Stimulated activated CD8-positive, alpha-beta memory T cell treated with anti-CD3 and anti-CD28 coated beads, Interleukin-15, amount 100 ng/mL, for 4 hours (primary cell): ENCODE results near the gene TUBB3.
A peak's percentile ranks its signal among the peaks of the same experiment; 100 is the strongest.
"Not testable (repeated sequence)": the region's sequence is repeated elsewhere in the genome, so short reads cannot be mapped to it uniquely, and the experiment has no call there.

Experiments
- DNase-seq, 2 donors: peaks; one replicate each; pipeline ENCODE4 v3.0.0-alpha.2; 2020; ENCODE audit warnings: low read depth in 2 of 2

The TUBB3 gene

GRCh38 chr16:89922884-89923639, at the start of gene TUBB3:
Gene TUBB3 (plus strand): TSS chr16:89923342. CDS start chr16:89923402, 60 bp downstream.
- no peak for DNase-seq

GRCh38 chr16:89873972-89874689, 49.0 kb upstream of the TUBB3 start:
- peak; percentile 89 to 92 for DNase-seq

- DNase-seq = not testable (repeated sequence)
Measured at GRCh38 chr16:89879123-89879522, 44.0 kb upstream of the TUBB3 start.

GRCh38 chr16:89880477-89881367, 42.4 kb upstream of the TUBB3 start:
- no peak for DNase-seq

DNA sequence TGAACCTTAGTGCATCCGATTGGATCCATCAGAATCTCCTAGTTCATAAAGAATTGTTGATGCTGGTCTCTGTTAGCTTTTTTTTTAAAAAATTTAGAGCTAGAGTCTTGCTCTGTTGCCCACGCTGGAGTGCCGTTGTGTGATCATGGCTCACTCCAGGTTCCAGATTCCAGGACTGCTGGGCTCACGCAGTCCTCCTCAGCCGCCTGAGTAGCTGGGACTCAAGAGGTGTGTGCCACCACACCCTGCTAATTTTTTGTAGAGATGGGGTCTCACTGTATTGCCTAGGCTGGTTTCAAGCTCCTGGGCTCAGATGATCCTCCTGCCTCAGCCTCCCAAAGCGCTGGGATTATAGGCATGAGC, 41.8 kb upstream of the TUBB3 start:
- DNase-seq = no peak

DNA sequence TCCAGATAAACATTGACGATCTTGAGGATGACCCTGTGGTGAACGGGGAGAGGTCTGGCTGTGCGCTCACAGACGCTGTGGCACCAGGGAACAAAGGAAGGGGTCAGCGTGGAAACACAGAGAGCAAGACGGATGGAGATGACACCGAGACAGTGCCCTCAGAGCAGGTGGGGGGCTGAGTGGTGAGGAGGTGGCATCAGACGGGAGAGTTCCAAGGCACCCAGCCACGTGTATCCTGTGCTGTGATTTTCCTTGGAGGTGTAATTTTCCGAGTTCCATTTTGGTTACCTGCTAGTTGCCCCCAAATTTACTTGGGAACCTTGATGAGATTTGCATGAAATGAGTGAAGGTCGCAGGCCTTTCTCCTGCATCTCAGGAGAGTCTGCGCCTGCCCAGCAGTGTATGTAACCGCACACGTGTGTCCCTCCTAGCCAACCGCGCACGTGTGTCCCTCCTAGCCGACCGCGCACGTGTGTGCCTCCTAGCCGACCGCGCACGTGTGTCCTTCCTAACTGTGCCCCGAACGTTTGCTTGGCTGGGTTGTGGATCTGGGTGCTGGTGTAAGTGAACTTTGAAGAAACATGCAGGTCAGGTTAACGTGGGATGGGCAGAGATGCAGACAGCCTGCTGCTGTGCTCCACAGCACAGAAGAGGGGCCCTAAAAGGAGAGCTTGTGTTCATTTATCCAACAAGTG, 39.6 kb upstream of the TUBB3 start:
- DNase-seq = no peak

DNA sequence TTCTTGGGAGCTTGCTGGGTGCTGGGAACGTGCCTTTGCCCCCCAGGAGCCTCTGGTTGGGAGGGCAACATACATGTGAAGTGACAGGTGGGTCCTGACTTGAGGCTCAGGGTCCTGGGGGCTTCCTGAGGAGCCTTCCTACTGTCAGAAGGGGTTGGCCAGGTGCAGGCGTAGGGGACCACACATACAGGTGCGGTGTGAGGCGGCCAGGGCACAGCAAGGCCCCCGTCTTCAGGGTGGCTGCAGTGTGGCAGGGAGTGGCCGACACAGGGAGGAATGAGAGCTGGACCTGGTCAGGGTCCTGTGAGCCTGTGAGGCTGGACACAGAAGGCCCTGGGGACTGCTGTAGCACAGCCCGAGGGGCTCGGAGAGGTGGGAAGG, 39.1 kb upstream of the TUBB3 start:
- DNase-seq = no peak

GRCh38 chr16:89887243-89887642, 35.9 kb upstream of the TUBB3 start:
- no peak for DNase-seq

GRCh38 chr16:89890200-89890599, 32.9 kb upstream of the TUBB3 start:
- DNase-seq = no peak

DNA sequence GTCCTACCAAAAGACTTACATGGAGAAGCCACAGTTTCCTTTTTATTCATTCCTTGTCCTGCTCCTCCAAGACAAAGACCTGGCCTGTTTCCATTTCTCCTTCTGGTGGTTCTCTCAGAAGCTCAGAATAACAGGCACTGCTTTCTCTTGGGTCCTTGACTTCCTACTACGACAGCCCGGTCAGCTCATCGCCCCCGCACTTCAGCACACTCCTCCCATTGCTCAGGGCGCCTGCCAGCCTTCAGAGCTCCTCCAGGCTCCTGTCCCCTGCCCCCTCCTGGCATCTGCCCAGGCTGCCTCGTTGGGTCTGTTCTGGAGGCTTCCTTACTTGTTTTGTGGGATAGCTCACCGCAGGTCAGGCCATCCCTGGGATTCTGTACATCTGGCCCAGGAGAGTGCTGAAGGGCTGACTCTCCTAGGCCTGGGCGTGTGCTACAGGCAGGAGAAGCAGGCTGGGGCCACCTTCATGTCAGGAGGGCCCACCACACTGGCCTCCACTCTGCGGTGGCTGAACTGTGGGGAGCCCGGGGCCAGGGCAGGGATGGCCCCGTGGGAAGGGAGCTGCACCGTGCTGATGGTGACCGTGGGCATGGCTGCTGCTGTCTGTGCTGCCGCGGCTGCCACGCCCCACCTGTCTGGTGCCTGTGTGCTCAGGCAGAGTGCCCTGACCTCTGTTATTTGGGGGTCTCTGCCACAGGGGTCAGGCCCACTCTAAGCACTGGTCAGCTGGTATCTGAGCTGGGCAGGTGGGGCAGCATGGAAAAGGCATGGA, 32.1 kb upstream of the TUBB3 start:
- no peak for DNase-seq

- no peak for DNase-seq
Measured at GRCh38 chr16:89892055-89892630, 31.0 kb upstream of the TUBB3 start.

GRCh38 chr16:89892635-89893034, 30.5 kb upstream of the TUBB3 start:
- DNase-seq = no peak

- no peak for DNase-seq
Measured at GRCh38 chr16:89893642-89894548, 29.2 kb upstream of the TUBB3 start.

GRCh38 chr16:89895482-89896250, 27.5 kb upstream of the TUBB3 start:
- DNase-seq = no peak

DNA sequence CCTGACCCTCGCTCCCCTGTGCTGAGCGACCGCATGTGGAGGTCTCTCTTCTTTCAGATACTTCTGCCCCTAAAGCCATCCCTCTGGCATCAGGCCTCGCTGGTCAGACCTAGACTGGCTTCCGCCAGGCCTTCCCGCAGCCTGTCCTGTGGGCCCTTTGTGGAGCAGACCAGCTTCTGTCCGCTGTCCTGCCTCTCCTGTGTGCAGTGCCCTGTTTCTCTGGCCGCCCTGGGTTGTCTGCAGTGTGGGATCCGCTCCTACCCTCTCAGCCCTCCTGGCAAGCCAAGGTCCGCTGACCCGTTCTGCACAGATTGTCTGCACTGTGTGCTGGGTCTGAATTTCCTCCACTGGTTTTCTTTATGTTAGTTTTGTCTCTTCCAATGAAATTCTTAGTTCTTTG, 25.9 kb upstream of the TUBB3 start:
- DNase-seq = no peak

- DNase-seq = no peak
Measured at GRCh38 chr16:89898201-89898967, 24.8 kb upstream of the TUBB3 start.

GRCh38 chr16:89899879-89900481, 23.2 kb upstream of the TUBB3 start:
- DNase-seq = no peak

DNA sequence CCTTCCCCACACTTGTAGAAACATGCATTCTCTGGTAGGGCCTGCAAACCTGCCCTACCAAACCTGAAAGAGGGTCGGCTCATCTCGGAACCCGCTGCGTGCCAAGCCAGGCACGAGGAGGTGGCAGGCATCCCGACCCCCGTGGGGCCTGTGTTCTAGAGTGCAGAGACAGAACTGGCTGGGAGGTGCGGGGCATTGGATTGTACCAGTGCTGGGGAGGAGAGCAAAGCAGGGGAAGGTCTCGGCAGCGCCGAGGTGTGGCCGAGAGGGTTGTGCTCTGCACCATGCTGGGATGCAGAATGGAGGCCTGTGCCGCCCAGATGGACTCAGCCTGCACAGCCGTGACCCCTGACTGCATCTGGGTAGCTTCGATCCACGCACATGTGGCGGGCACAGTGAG, 22.3 kb upstream of the TUBB3 start:
- no peak for DNase-seq
